Measurements from ENCODE around the gene C5orf63.

DNA sequence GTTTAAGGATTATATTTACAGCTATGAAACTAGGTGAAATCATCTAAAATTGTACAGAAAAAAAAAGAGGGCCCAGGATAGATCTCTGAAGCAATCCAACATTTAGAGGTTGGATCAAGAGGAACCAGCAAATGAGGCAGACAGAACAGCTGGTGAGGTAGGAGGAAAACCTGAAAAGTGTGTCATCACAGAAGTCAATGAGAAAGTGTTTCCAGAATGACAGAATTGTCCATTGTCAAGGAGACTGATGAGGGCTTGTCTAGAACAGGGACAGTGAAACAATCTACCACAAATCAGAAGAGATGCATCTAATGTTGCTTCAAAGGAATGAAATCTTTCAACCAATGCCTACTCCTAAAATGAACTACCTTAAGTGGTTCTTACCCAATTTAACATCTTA, 6.6 kb downstream of the C5orf63 start:
- TF ChIP-seq, protein P1, sequence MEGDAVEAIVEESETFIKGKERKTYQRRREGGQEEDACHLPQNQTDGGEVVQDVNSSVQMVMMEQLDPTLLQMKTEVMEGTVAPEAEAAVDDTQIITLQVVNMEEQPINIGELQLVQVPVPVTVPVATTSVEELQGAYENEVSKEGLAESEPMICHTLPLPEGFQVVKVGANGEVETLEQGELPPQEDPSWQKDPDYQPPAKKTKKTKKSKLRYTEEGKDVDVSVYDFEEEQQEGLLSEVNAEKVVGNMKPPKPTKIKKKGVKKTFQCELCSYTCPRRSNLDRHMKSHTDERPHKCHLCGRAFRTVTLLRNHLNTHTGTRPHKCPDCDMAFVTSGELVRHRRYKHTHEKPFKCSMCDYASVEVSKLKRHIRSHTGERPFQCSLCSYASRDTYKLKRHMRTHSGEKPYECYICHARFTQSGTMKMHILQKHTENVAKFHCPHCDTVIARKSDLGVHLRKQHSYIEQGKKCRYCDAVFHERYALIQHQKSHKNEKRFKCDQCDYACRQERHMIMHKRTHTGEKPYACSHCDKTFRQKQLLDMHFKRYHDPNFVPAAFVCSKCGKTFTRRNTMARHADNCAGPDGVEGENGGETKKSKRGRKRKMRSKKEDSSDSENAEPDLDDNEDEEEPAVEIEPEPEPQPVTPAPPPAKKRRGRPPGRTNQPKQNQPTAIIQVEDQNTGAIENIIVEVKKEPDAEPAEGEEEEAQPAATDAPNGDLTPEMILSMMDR (IDR thresholded peaks at IDR 0.05), result no peak
- TF ChIP-seq ZFX (IDR thresholded peaks at IDR 0.05; ENCODE audit: borderline replicate concordance), result no peak

All from 22Rv1 (cell line).